G401.6 (cell line): Measurements from ENCODE around the gene FLII.

Source experiments
- FAIRE-seq: peaks from 2 replicates; lab custom pipeline; 2012; peaks lifted over from hg19 to GRCh38; lab: Jason Lieb, UNC

The FLII gene

GRCh38 chr17:18260332-18261145, 2.0 kb upstream of the FLII start, which contains the start of gene MIEF2:
Gene MIEF2 (plus strand): TSS chr17:18260662. CDS start chr17:18262721, 2,059 bp downstream.
- peak; percentile 98 for FAIRE-seq

DNA sequence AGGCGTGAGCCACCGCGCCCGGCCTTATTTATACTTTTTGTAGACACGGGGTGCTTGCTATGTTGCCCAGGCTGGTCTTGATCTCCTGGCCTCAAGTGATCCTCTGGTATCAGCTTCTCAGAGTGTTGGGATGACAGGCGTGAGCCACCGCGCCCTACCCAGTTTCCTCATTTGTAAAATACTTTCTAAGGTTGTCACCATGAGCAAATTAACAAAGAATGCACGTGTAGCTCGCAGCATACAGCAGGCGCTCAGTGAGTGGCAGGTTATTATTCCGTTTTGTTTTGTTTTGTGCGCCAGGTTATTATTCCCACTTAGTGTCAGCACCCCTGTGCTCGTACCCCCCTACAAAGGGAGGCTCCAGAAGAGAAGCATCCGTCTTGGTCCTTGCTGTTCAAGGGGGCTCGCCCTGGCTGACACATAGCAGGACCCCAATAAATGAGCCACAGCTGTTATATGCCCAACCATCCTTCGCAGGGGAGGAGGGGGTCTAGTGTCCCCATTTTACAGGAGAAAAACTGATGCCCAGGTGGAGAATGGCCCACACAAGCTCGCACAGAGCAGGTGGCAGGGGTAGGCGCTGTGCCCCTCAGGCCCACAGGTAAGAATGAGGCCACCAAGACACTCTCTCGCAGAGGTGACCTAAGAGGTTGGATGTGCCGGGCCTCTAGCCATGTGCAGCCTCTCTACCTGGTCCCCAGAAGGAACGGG, 1.2 kb upstream of the FLII start:
- FAIRE-seq, result peak; percentile 71

- no peak for FAIRE-seq
Measured at GRCh38 chr17:18257982-18258355, 569 bp downstream of the FLII start.

DNA sequence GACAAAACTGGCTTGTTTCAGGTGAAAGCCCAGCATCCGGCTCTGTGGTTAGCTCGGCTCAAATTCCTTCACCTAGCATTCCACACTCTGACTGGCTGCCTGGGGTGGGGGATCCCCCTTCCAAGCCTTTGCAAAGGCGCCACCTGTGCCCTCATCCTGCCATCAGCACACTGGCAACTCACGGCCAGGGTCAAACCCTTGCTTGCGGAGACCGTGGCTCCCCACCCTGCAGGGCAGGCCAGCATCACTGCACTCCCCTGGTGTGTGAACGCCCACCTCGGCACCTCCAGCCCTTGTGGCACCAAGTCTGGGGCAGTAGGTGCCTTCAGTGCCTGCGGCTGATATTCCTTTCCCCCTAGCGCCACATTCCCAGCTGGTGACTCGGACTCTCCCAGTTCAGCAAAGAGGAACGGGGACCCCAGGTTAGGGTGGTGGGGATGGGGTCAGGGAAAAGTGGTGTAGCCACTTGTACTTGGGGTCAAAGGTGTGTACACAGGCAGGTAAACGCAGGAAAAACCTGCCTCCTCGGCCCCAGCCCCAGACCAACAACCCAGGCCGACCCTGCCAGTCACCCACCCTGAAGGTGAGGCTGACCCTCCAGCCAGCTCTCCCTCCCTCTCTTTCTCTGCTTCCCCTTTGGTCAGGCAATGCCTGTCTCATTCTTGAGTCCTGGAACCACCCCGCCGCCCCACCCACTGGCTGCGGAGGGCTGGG, 1.1 kb downstream of the FLII start:
- FAIRE-seq, result no peak

GRCh38 chr17:18256776-18257175, 1.8 kb downstream of the FLII start:
- no peak for FAIRE-seq

DNA sequence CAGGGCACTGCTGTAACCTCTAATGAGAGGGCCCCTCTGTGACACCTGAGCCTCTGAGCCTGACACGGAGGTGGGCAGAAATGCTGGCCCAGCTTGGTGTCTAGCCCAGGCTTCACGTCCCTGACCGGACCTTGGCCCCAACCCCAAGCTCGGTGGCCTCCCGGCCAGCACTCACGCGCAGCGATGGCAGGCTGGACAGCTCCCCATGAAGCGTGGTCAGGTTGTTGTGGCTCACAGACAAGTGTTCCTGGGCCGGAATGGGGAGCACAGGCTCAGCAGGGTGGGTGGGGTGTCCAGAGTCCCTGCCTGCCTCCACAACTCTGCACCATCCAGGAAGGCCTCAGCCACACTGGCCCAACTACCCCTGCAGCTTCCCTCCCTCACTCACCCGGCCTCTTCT, 2.2 kb downstream of the FLII start:
- no peak for FAIRE-seq

DNA sequence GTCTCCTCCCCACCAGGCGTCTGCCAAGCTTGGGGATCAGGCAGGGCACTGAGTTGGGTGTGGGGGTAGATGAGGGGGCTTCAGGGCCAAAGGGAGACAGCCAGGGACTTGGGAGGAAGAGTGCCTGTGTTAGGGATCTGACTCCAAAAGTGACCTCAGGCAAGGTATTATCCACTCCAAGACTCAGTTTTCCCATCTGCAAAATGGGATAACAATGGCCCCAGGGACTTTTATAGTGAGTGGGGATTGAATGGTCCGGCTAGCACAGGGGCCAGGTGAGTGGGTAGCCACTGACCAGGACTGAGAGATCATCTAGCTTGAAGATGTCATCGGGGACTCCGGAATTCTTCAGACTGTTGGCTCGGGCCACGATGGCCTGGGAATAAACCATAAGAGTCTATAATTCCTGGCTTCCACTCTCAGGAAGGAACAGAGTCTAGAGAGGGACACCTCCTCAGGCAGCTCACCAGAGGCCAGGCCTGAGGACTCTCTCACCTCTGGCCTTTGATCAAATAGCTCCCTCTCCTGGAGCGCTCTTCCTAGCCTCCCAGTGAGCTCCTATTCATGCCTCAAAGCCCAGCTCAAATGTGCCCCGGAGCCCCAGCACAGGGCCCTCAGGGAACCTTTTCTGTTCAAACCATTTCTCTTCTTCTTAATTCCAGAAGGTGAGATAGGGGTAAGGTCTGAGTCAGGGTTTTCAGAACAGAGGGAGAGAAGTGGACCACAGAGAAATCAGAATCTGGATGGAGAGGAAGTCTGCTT, 3.5 kb downstream of the FLII start:
- FAIRE-seq, result no peak

- no peak for FAIRE-seq
Measured at GRCh38 chr17:18253947-18254821, 4.4 kb downstream of the FLII start.

- FAIRE-seq, result no peak
Measured at GRCh38 chr17:18253187-18253884, 5.2 kb downstream of the FLII start.

GRCh38 chr17:18252160-18252559, 6.4 kb downstream of the FLII start:
- no peak for FAIRE-seq

GRCh38 chr17:18251204-18251603, 7.3 kb downstream of the FLII start:
- no peak for FAIRE-seq

GRCh38 chr17:18250708-18251107, 7.8 kb downstream of the FLII start:
- FAIRE-seq, result no peak

DNA sequence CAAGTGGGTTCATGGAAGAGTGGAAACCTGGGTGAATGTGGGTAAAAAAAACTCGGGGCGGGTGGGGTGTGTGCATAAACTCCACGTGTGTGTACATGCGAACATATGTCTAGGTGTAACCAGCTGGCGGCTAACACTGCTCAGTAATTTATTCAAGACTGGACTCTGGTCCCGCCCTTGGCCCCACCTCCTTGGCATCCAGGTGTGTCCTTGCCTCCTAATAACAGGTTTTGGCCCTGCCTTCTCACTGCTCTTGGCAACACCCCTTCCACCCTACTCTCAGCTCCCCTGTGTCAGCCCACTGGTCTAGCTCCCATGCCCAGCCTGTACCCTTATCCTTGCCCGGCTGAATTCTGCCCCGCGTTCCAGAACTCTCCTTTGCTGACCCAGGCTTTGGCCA, 8.3 kb downstream of the FLII start:
- FAIRE-seq, result no peak

DNA sequence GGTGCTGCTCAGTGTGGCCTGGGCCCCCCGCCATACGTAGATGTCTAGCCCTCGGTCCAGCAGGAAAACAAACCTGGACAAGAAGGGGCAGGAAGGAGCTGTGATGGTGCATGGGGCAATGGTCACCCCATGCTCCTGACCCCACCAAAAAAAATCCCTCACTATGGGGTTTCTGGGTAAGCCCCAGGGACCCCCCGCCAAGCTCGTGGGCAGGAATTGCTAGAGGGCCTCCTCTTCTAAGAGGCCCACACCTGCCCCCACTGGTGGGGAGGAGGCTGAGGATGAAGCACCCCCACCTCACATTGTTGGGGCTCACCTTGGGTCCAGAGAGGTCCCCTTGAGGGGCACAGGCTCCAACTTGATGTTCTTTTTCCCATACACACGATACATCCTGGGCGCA, 9.7 kb downstream of the FLII start:
- FAIRE-seq, result no peak

DNA sequence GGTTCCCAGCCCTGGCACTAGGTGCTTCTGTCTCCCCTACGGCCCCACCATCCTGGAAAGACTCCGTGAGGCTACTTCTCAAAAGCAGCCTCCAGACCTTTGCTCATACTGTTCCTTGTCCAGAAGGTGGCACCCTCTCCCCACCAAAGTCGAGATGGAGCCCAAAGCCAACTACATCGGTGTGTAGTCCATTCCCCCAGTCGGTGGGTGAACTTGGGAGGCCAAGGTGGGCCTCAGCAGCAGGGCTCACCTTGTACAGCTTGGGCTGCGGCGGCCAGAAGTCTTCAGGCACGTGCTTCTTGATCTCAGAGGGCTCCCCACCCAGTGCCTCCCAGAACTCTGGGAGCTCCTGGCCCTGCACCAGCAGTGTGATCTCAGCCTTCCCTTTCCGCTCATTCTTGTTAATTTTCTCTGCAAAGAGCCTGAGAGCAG, 10.2 kb downstream of the FLII start:
- peak; percentile 80 for FAIRE-seq

DNA sequence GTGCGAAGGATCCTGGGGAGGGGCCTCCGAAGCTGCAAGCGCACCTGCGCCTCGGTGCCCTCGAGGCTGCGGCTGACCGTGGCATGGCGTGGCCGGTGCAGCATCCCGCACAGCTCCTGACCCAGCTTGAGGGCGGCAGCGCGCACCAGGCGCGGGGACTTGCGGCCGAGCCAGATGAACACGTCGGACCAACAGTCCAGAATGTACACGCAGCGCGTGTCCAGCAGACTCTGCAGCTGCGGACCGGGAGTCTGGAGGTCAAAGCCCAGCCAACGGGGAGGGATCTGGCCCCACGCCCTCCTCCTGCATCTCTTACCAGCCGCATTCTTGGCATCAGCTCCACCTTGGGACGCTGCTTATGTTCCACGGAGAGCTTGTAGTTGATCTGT, 10.9 kb downstream of the FLII start:
- FAIRE-seq, result no peak

GRCh38 chr17:18246880-18247612, 11.5 kb downstream of the FLII start:
- no peak for FAIRE-seq

DNA sequence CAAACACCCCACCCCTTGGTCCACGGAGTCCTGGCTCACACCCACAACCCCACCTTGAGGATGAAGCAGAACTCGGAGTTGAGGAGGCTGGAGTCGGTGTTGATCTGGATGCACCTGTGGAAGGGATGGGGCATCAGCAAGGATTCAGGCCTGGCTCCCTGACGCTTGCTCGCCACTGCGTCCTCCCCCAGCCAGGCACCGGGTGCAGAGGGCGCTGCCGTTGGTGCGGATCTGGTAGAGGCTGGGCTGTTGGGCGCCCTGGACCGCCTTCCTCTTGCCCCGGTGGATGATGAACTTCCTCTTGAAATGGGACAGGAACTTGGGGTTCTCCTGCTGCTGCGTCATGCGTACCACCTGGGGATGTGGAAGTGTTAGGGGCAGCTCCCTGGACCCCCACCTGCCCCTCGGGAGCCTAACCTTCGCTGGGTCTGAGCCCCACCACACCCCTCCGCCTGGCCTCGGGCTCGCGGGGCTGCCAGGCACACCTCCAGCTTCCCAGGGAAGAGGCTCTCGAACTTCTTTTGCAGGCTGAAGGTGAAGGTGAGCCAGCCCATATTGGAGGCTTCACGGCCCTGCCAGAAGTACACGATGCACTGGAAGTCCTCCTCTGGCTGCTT, 12.3 kb downstream of the FLII start:
- FAIRE-seq, result no peak

GRCh38 chr17:18245038-18245776, 13.3 kb downstream of the FLII start:
- no peak for FAIRE-seq
